Stomach (tissue), 4 donors: ENCODE data around the gene OR52E5.

ENCODE experiments used
- CTCF ChIP-seq, 7 experiments: fragments of 450-650 bp in 4 of 7; fragments of 200-600 bp in 3 of 7; sonication (generic) in 3 of 7; IDR thresholded peaks; one replicate each; pipeline ENCODE4 v1.5.1; 2016 to 2019; ENCODE audit warnings: antibody characterized with exemption in 7 of 7, control low read depth in 2 of 7, mild to moderate bottlenecking in 1 of 7
- POLR2A ChIP-seq, 4 donors: fragments of 450-650 bp; IDR thresholded peaks; one replicate each; pipeline ENCODE4 v1.6.1; 2016; ENCODE audit warnings: antibody characterized with exemption in 4 of 4, control low read depth in 2 of 4, mild to moderate bottlenecking in 1 of 4, moderate library complexity in 1 of 4
- POLR2AphosphoS5 ChIP-seq, 3 donors: sonication (generic); formaldehyde crosslinking; IDR thresholded peaks; one replicate each; pipeline ENCODE4 v1.6.1; 2016; ENCODE audit warnings: antibody characterized with exemption in 3 of 3

- no peak for TF ChIP-seq CTCF (IDR thresholded peaks at IDR 0.05)
- no peak for TF ChIP-seq POLR2AphosphoS5 (IDR thresholded peaks at IDR 0.05)
- no peak for TF ChIP-seq POLR2A (IDR thresholded peaks at IDR 0.05)
Measured at GRCh38 chr11:5851002-5851401, 42.0 kb upstream of the OR52E5 start.
